ENCODE results near the gene DGKI. TPM values are rescaled to one million over a fixed set of nuclear protein-coding genes. Genes with fewer than 3 reads are reported as not detected.

Gene DGKI
- total RNA-seq, 1 experiment from 2014 or later, result 1.1 TPM

GRCh38 chr7:137606061-137606674, 240.6 kb downstream of the DGKI start:
- in situ Hi-C loops (cut with HindIII; ENCODE audit: low pct_unique_long_range_greater_than_20kb, low sequenced_read_pairs), result no loop called here
- DNase-seq (ENCODE audit: low read depth), result peak; percentile 33

GRCh38 chr7:137603043-137603442, 243.7 kb downstream of the DGKI start:
- no peak for DNase-seq (ENCODE audit: low read depth)
- in situ Hi-C loops (cut with HindIII; ENCODE audit: low pct_unique_long_range_greater_than_20kb, low sequenced_read_pairs), result no loop called here

GRCh38 chr7:137601642-137602041, 245.1 kb downstream of the DGKI start:
- in situ Hi-C loops (cut with HindIII; ENCODE audit: low pct_unique_long_range_greater_than_20kb, low sequenced_read_pairs), result no loop called here
- DNase-seq (ENCODE audit: low read depth), result no peak

GRCh38 chr7:137597856-137598255, 248.9 kb downstream of the DGKI start:
- no peak for DNase-seq (ENCODE audit: low read depth)
- in situ Hi-C loops (cut with HindIII; ENCODE audit: low pct_unique_long_range_greater_than_20kb, low sequenced_read_pairs), result no loop called here

- in situ Hi-C loops (cut with HindIII; ENCODE audit: low pct_unique_long_range_greater_than_20kb, low sequenced_read_pairs), result no loop called here
These were observed 253.6 kb downstream of the DGKI start for GRCh38 chr7:137593115-137593711.

GRCh38 chr7:137592232-137592896, 254.4 kb downstream of the DGKI start:
- peak; percentile 34 for DNase-seq (ENCODE audit: low read depth)
- in situ Hi-C loops (cut with HindIII; ENCODE audit: low pct_unique_long_range_greater_than_20kb, low sequenced_read_pairs), result no loop called here

More at GRCh38 chr7:137593115-137593711, 253.6 kb downstream of the DGKI start:
- no peak for DNase-seq (ENCODE audit: low read depth)

- in situ Hi-C loops (cut with HindIII; ENCODE audit: low pct_unique_long_range_greater_than_20kb, low sequenced_read_pairs), result no loop called here
- no peak for DNase-seq (ENCODE audit: low read depth)
These were observed 255.3 kb downstream of the DGKI start for GRCh38 chr7:137591421-137591837.

- in situ Hi-C loops (cut with HindIII; ENCODE audit: low pct_unique_long_range_greater_than_20kb, low sequenced_read_pairs), result no loop called here
- no peak for DNase-seq (ENCODE audit: low read depth)
These were observed 255.9 kb downstream of the DGKI start for GRCh38 chr7:137590756-137591305.

- DNase-seq (ENCODE audit: low read depth), result no peak
- in situ Hi-C loops (cut with HindIII; ENCODE audit: low pct_unique_long_range_greater_than_20kb, low sequenced_read_pairs), result no loop called here
These were observed 256.6 kb downstream of the DGKI start for GRCh38 chr7:137590071-137590755.

- in situ Hi-C loops (cut with HindIII; ENCODE audit: low pct_unique_long_range_greater_than_20kb, low sequenced_read_pairs), result no loop called here
- no peak for DNase-seq (ENCODE audit: low read depth)
These were observed 259.4 kb downstream of the DGKI start for GRCh38 chr7:137587326-137587725.

- no peak for DNase-seq (ENCODE audit: low read depth)
- in situ Hi-C loops (cut with HindIII; ENCODE audit: low pct_unique_long_range_greater_than_20kb, low sequenced_read_pairs), result no loop called here
These were observed 261.2 kb downstream of the DGKI start for GRCh38 chr7:137585591-137585990.

- in situ Hi-C loops (cut with HindIII; ENCODE audit: low pct_unique_long_range_greater_than_20kb, low sequenced_read_pairs), result no loop called here
- DNase-seq (ENCODE audit: low read depth), result no peak
These were observed 263.6 kb downstream of the DGKI start for GRCh38 chr7:137583172-137583571.

- in situ Hi-C loops (cut with HindIII; ENCODE audit: low pct_unique_long_range_greater_than_20kb, low sequenced_read_pairs), result no loop called here
- peak; percentile 30 for DNase-seq (ENCODE audit: low read depth)
These were observed 266.7 kb downstream of the DGKI start for GRCh38 chr7:137579913-137580640.

GRCh38 chr7:137578541-137578940, 268.2 kb downstream of the DGKI start:
- in situ Hi-C loops (cut with HindIII; ENCODE audit: low pct_unique_long_range_greater_than_20kb, low sequenced_read_pairs), result no loop called here
- DNase-seq (ENCODE audit: low read depth), result no peak

- DNase-seq (ENCODE audit: low read depth), result no peak
- in situ Hi-C loops (cut with HindIII; ENCODE audit: low pct_unique_long_range_greater_than_20kb, low sequenced_read_pairs), result no loop called here
These were observed 269.6 kb downstream of the DGKI start for GRCh38 chr7:137577184-137577583.

- DNase-seq (ENCODE audit: low read depth), result no peak
- in situ Hi-C loops (cut with HindIII; ENCODE audit: low pct_unique_long_range_greater_than_20kb, low sequenced_read_pairs), result no loop called here
These were observed 270.3 kb downstream of the DGKI start for GRCh38 chr7:137576481-137576880.

GRCh38 chr7:137574812-137575211, 272.0 kb downstream of the DGKI start:
- in situ Hi-C loops (cut with HindIII; ENCODE audit: low pct_unique_long_range_greater_than_20kb, low sequenced_read_pairs), result no loop called here

GRCh38 chr7:137572056-137572784, 274.6 kb downstream of the DGKI start:
- in situ Hi-C loops (cut with HindIII; ENCODE audit: low pct_unique_long_range_greater_than_20kb, low sequenced_read_pairs), result no loop called here
- no peak for DNase-seq (ENCODE audit: low read depth)

More at GRCh38 chr7:137574812-137575211, 272.0 kb downstream of the DGKI start:
- no peak for DNase-seq (ENCODE audit: low read depth)

Measured in Caki2 (cell line).